ENCODE results near the gene DUSP2.

Gene DUSP2

DNA sequence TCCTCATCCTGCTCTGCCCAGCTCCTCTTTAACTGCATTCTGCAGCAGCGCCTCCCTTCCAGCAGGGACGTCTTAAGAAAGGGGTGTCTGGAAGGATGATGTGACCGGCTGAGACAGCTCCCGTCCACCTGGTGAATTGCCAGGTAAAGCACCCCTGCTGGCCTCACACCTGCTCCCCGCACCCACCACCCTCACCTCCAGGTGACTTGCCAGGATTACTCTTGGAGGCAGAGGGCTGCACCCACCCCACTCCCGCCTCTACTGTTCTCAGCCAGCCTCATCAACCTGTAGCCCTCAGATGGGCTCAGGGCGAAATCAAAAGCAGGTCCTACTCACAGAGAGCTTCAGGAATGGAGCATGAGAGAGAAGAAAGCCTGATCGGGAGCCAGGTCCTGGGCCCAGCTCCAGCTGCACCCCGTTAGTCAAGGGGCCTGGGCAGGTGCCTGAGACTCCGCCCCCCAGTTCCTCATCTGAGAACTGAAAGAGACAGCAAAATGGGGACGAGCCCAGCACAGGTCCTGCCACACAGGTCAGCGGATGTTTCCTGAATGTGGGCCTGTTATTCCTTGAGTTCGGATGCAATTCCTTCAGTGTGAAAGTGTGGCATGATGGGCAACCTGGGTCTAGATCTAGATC, 34.5 kb downstream of the DUSP2 start:
- TF ChIP-seq, protein P1, sequence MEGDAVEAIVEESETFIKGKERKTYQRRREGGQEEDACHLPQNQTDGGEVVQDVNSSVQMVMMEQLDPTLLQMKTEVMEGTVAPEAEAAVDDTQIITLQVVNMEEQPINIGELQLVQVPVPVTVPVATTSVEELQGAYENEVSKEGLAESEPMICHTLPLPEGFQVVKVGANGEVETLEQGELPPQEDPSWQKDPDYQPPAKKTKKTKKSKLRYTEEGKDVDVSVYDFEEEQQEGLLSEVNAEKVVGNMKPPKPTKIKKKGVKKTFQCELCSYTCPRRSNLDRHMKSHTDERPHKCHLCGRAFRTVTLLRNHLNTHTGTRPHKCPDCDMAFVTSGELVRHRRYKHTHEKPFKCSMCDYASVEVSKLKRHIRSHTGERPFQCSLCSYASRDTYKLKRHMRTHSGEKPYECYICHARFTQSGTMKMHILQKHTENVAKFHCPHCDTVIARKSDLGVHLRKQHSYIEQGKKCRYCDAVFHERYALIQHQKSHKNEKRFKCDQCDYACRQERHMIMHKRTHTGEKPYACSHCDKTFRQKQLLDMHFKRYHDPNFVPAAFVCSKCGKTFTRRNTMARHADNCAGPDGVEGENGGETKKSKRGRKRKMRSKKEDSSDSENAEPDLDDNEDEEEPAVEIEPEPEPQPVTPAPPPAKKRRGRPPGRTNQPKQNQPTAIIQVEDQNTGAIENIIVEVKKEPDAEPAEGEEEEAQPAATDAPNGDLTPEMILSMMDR (IDR thresholded peaks at IDR 0.05; ENCODE audit: low read depth, low read length): no peak
- DNase-seq: peak; percentile 6
- H3K4me3 ChIP-seq (ENCODE audit: low read depth, low read length): no peak overlapping the region
- no peaks in the 10 kb centered on the region for H3K9me3 ChIP-seq (ENCODE audit: severe bottlenecking)
- H3K27ac ChIP-seq: no peak overlapping the region
- no peaks in the 10 kb centered on the region for H3K27me3 ChIP-seq (ENCODE audit: insufficient read depth, low read depth, severe bottlenecking)
- H3K36me3 ChIP-seq: no peaks in the 10 kb centered on the region

DNA sequence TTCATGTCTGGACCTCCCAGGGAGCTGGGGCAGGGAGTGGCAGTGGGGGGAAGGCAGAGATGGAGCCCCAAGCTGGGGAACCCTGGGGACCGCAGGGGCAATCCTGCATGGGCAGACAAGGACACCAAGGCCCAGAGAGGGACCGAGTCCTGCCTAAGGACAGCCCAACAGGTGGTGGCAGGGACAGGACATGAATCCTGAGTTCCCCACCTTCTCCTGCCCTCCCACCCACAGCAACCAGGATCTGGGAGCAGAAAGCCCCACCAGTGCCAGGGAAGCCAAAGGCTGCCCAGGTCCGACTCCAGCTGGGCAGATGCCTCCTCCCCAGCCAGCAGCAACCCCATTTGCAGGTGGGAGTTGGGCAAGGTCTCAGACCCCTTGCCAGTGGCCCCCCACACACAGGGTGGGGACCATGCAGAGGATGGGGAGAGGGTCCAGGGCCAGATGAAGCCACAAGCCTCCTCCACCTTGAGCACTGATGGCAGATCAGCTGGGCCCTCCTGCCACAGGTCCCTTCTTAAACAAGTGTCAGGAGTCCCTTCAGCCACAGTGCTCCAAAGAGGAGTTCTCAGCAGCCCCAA, 35.2 kb downstream of the DUSP2 start:
- H3K9me3 ChIP-seq (ENCODE audit: severe bottlenecking): peaks cover 7% of the 10 kb centered on the region
- peak; percentile 3 for DNase-seq
- H3K27me3 ChIP-seq (ENCODE audit: insufficient read depth, low read depth, severe bottlenecking): no peaks in the 10 kb centered on the region
- TF ChIP-seq, protein P1 (IDR thresholded peaks at IDR 0.05; ENCODE audit: low read depth, low read length): no peak
- H3K4me3 ChIP-seq (ENCODE audit: low read depth, low read length): no peak overlapping the region
- H3K36me3 ChIP-seq: no peaks in the 10 kb centered on the region
- H3K27ac ChIP-seq: no peak overlapping the region

DNA sequence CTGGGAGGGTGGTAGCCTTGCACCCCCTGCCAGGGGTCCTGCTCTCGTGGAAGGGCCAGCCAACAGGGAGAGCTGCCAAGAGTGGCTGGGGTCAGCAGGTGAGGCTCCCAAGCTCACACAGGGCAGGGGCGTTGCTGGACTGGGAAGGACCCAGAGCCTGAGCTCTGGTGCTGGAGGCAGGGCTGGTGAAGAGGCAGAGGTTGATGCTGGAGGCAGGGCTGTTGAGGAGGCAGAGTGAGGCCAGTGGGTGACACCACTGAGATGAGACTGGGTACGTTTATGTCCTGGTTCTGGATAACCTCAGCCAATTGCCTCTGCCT, 35.9 kb downstream of the DUSP2 start:
- Histone ChIP-seq H3K27ac (no peak overlapping the region), H3K27me3 (ENCODE audit: insufficient read depth, low read depth, severe bottlenecking) (no peaks in the 10 kb centered on the region), H3K36me3 (no peaks in the 10 kb centered on the region), H3K4me3 (ENCODE audit: low read depth, low read length) (no peak overlapping the region), H3K9me3 (ENCODE audit: severe bottlenecking) (peaks cover 13% of the 10 kb centered on the region)
- TF ChIP-seq, protein P1 (IDR thresholded peaks at IDR 0.05; ENCODE audit: low read depth, low read length): no peak
- DNase-seq: no peak

DNA sequence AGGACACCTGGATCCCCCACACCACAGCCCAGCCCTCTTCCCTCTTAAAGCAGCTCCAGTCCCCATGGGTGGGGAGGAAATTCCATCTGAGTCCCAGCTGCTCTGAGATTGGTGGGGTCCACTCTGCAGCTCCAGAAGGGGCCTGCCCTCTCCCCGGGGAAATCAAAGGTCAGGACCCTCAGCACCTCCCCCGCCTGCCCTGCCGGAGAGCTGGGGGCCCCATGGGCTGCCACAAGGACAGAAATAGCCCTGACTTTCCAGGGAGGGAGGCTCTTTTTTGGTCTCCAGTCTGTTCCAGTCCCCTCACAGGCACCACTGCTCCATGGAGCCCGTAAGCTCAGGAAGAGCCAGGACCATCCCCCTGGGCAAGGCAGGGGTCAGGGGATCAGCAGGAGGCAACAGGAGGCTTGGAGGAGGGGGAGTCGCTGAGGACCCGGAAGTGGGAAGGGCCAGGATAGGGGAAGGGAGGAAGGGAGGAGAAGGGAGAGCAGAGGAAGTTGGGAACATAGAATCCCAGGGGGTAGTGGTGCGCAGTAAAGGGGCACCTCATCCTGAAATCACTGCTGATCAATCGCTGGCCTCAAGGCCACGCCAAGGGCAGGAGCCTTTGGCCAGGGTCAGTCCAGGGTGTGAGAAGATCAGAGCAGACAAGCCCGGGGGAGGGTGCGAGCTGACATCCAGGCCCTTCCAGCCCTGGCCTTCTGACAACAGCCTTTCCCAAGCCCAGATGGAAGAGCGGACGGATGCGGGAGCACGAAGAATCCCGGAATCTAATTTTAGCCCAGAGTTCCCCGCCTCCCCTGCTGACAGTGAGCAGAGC, 36.5 kb downstream of the DUSP2 start:
- peak overlapping the region; percentile 40 for H3K27ac ChIP-seq
- TF ChIP-seq, protein P1 (IDR thresholded peaks at IDR 0.05; ENCODE audit: low read depth, low read length): no peak

DNA sequence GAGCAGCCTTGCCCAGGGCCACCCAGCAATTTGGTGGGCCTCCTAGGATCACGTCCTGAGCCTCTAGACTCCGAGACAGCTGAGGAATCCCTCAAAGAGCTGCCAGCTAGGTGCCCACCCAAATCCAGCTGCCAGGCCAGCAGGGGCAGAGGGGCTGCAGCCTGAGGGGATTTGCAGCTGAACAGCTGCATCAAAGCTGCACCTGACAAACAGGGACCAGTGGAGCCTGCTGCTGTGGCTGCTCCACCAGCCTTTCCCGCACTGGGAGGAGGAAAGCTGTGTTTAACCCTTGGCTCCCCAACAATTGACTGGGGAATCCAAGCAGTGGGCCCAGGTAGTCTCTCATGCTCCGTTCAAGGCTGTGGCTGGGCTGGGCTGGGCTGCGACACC, 37.1 kb downstream of the DUSP2 start:
- H3K9me3 ChIP-seq (ENCODE audit: severe bottlenecking): peaks cover 13% of the 10 kb centered on the region
- peak overlapping the region; percentile 40; the same call in 1 of the 2 replicates for H3K27ac ChIP-seq
- H3K4me3 ChIP-seq (ENCODE audit: low read depth, low read length): no peak overlapping the region
- peak; percentile 6 for DNase-seq
- H3K27me3 ChIP-seq (ENCODE audit: insufficient read depth, low read depth, severe bottlenecking): no peaks in the 10 kb centered on the region
- TF ChIP-seq, protein P1 (IDR thresholded peaks at IDR 0.05; ENCODE audit: low read depth, low read length): no peak
- no peaks in the 10 kb centered on the region for H3K36me3 ChIP-seq

More for the DNA sequence above, 36.5 kb downstream of the DUSP2 start:
- no peak overlapping the region for H3K4me3 ChIP-seq (ENCODE audit: low read depth, low read length)
- no peaks in the 10 kb centered on the region for H3K27me3 ChIP-seq (ENCODE audit: insufficient read depth, low read depth, severe bottlenecking)
- DNase-seq: peak; percentile 57
- no peaks in the 10 kb centered on the region for H3K36me3 ChIP-seq
- H3K9me3 ChIP-seq (ENCODE audit: severe bottlenecking): peaks cover 13% of the 10 kb centered on the region
